Measurements from ENCODE around the gene LAMTOR4. TPM values are rescaled to one million over a fixed set of nuclear protein-coding genes. Genes with fewer than 3 reads are reported as not detected.

The LAMTOR4 gene
- 134 to 208 TPM (median 177 TPM) in 5 replicates for total RNA-seq (2022; extraction: Qiagen RNA extraction)

GRCh38 chr7:100148559-100149328, at the start of gene LAMTOR4:
Gene LAMTOR4 (plus strand): TSS chr7:100148918. CDS start chr7:100148973, 55 bp downstream.

GRCh38 chr7:100101016-100101862, 47.5 kb upstream of the LAMTOR4 start, which contains the start of the genes AP4M1 and MCM7:
Gene AP4M1 (plus strand): TSS chr7:100101643. CDS start chr7:100101715, 72 bp downstream.
Gene MCM7 (minus strand): TSS chr7:100101397. CDS start chr7:100101294, 103 bp downstream.

GRCh38 chr7:100119072-100119969, 29.4 kb upstream of the LAMTOR4 start, which contains the start of the genes CNPY4 and TAF6:
Gene CNPY4 (plus strand): TSS chr7:100119634. CDS start chr7:100119745, 111 bp downstream.
Gene TAF6 (minus strand): TSS chr7:100119358. CDS start chr7:100114209, 5,149 bp downstream.

GRCh38 chr7:100126931-100127865, 21.5 kb upstream of the LAMTOR4 start, which contains the start of gene MBLAC1:
Gene MBLAC1 (plus strand): TSS chr7:100126967. CDS start chr7:100127396, 429 bp downstream.

GRCh38 chr7:100158229-100159098, 9.7 kb downstream of the LAMTOR4 start, which contains the start of gene TRAPPC14:
Gene TRAPPC14 (minus strand): TSS chr7:100158723. CDS start chr7:100158499, 224 bp downstream.

GRCh38 chr7:100177045-100178001, 28.6 kb downstream of the LAMTOR4 start, which contains the start of the genes GPC2 and STAG3:
Gene GPC2 (minus strand): TSS chr7:100177381. CDS start chr7:100177199, 182 bp downstream.
Gene STAG3 (plus strand): TSS chr7:100177918. CDS start chr7:100180557, 2,639 bp downstream.

Other genes starting within 250 kb of the LAMTOR4 start
- gene TRIM4, start 229.4 kb upstream of the LAMTOR4 start, total RNA-seq (2022; extraction: Qiagen RNA extraction), result 24.9 to 30.2 TPM (median 26.4 TPM) in 5 replicates
- 0.16 TPM in 1 of 5 replicates, not detected in the others for gene GJC3, start 219.3 kb upstream of the LAMTOR4 start, total RNA-seq (2022; extraction: Qiagen RNA extraction)
- gene AZGP1, start 172.9 kb upstream of the LAMTOR4 start, total RNA-seq (2022; extraction: Qiagen RNA extraction), result not detected in 5 replicates
- 7.0 to 11.8 TPM (median 10.2 TPM) in 5 replicates for gene ZKSCAN1, start 133.3 kb upstream of the LAMTOR4 start, total RNA-seq (2022; extraction: Qiagen RNA extraction)
- 10.2 to 12.5 TPM (median 11.2 TPM) in 5 replicates for gene ZSCAN21, start 99.1 kb upstream of the LAMTOR4 start, total RNA-seq (2022; extraction: Qiagen RNA extraction)
- gene ZNF3, start 67.2 kb upstream of the LAMTOR4 start, total RNA-seq (2022; extraction: Qiagen RNA extraction), result 18.0 to 25.2 TPM (median 21.2 TPM) in 5 replicates
- 151 to 186 TPM (median 173 TPM) in 5 replicates for gene COPS6, start 59.9 kb upstream of the LAMTOR4 start, total RNA-seq (2022; extraction: Qiagen RNA extraction)
- 224 to 240 TPM (median 235 TPM) in 5 replicates for gene MCM7, start 47.5 kb upstream of the LAMTOR4 start, total RNA-seq (2022; extraction: Qiagen RNA extraction)
- gene AP4M1, start 47.3 kb upstream of the LAMTOR4 start, total RNA-seq (2022; extraction: Qiagen RNA extraction), result 13.6 to 16.3 TPM (median 14.9 TPM) in 5 replicates
- 61.2 to 74.5 TPM (median 65.1 TPM) in 5 replicates for gene TAF6, start 29.6 kb upstream of the LAMTOR4 start, total RNA-seq (2022; extraction: Qiagen RNA extraction)
- 9.1 to 12.2 TPM (median 10.7 TPM) in 5 replicates for gene CNPY4, start 29.3 kb upstream of the LAMTOR4 start, total RNA-seq (2022; extraction: Qiagen RNA extraction)
- 2.1 to 3.3 TPM (median 3.1 TPM) in 5 replicates for gene MBLAC1, start 22.0 kb upstream of the LAMTOR4 start, total RNA-seq (2022; extraction: Qiagen RNA extraction)
- gene TRAPPC14, start 9.8 kb downstream of the LAMTOR4 start, total RNA-seq (2022; extraction: Qiagen RNA extraction), result 9.0 to 13.9 TPM (median 13.0 TPM) in 5 replicates
- 0.06 to 0.12 TPM (median 0.08 TPM) in 5 replicates for gene GAL3ST4, start 19.7 kb downstream of the LAMTOR4 start, total RNA-seq (2022; extraction: Qiagen RNA extraction)
- 0.60 to 1.1 TPM (median 0.95 TPM) in 5 replicates for gene GPC2, start 28.5 kb downstream of the LAMTOR4 start, total RNA-seq (2022; extraction: Qiagen RNA extraction)
- 0.07 to 0.52 TPM (median 0.15 TPM) in 5 replicates for gene STAG3, start 29.0 kb downstream of the LAMTOR4 start, total RNA-seq (2022; extraction: Qiagen RNA extraction)
- gene PVRIG, start 71.0 kb downstream of the LAMTOR4 start, total RNA-seq (2022; extraction: Qiagen RNA extraction), result 0.05 TPM in 1 of 5 replicates, not detected in the others
- not detected in 5 replicates for gene SPDYE3, start 158.8 kb downstream of the LAMTOR4 start, total RNA-seq (2022; extraction: Qiagen RNA extraction)
- gene PILRB, start 209.2 kb downstream of the LAMTOR4 start, total RNA-seq (2022; extraction: Qiagen RNA extraction), result 21.9 to 28.9 TPM (median 27.4 TPM) in 5 replicates
- gene PILRA, start 224.6 kb downstream of the LAMTOR4 start, total RNA-seq (2022; extraction: Qiagen RNA extraction), result 3.3 to 5.4 TPM (median 5.2 TPM) in 5 replicates